DOHH2 (cell line): ENCODE results near the gene ZNF514.

Experiments used
- H3F3A ChIP-seq: fragments of 200-600 bp; sonication (generic), shearing (Covaris generic); 2 replicates; pipeline ENCODE4 v1.6.0; 2016; ENCODE audit warnings: antibody characterized with exemption, mild to moderate bottlenecking; ENCODE audit not compliant: control insufficient read depth, insufficient read depth
- H3K27ac ChIP-seq: fragments of 200-600 bp; sonication (generic); 2 replicates; pipeline ENCODE4 v1.5.1; 2014; ENCODE audit warnings: low read depth, mild to moderate bottlenecking, low read length, moderate library complexity
- H3K27me3 ChIP-seq: fragments of 200-600 bp; sonication (generic); 2 replicates; pipeline ENCODE4 v1.6.1; 2014; ENCODE audit warnings: mild to moderate bottlenecking, low read length, mixed read lengths; ENCODE audit not compliant: control insufficient read depth
- H3K36me3 ChIP-seq: fragments of 200-600 bp; sonication (generic); 2 replicates; pipeline ENCODE4 v1.6.1; 2014; ENCODE audit warnings: mild to moderate bottlenecking, low read length, moderate library complexity, mixed read lengths; ENCODE audit not compliant: control insufficient read depth
- H3K4me1 ChIP-seq: fragments of 200-600 bp; sonication (generic); 2 replicates; pipeline ENCODE4 v1.6.1; 2014; ENCODE audit warnings: mild to moderate bottlenecking, low read length, mixed read lengths; ENCODE audit not compliant: control insufficient read depth
- H3K4me2 ChIP-seq: fragments of 200-600 bp; sonication (generic); 2 replicates; pipeline ENCODE4 v1.6.0; 2014; ENCODE audit warnings: mild to moderate bottlenecking, low read length, moderate library complexity
- H3K4me3 ChIP-seq: fragments of 200-600 bp; sonication (generic); 2 replicates; pipeline ENCODE4 v1.5.1; 2014; ENCODE audit warnings: mild to moderate bottlenecking, low read length, mixed read lengths
- H3K79me2 ChIP-seq: fragments of 200-600 bp; sonication (generic); 2 replicates; pipeline ENCODE4 v1.6.1; 2014; ENCODE audit warnings: mild to moderate bottlenecking, low read length, mixed read lengths; ENCODE audit not compliant: control insufficient read depth
- H3K9me2 ChIP-seq: fragments of 200-600 bp; sonication (generic); replicated peaks from 2 replicates; pipeline ENCODE4 v1.6.1; 2014; ENCODE audit warnings: mild to moderate bottlenecking, low read length, mixed read lengths; ENCODE audit not compliant: control insufficient read depth
- H3K9me3 ChIP-seq: fragments of 200-600 bp; sonication (generic); 2 replicates; pipeline ENCODE4 v1.6.1; 2014; ENCODE audit warnings: antibody characterized with exemption, low read length, mixed read lengths; ENCODE audit not compliant: control insufficient read depth, insufficient read depth
- H4K20me1 ChIP-seq: fragments of 200-600 bp; sonication (generic); 2 replicates; pipeline ENCODE4 v1.6.0; 2014; ENCODE audit warnings: low read depth, mild to moderate bottlenecking, antibody characterized with exemption, low read length, moderate library complexity; ENCODE audit not compliant: control insufficient read depth, insufficient read depth
- EZH2phosphoT487 ChIP-seq: fragments of 200-600 bp; sonication (generic); IDR thresholded peaks from 2 replicates; pipeline ENCODE4 v1.6.1; 2017; ENCODE audit warnings: borderline replicate concordance, mild to moderate bottlenecking, antibody characterized with exemption, low read length, moderate library complexity, mixed read lengths
- TF ChIP-seq, protein P1 (sequence below): fragments of 200-600 bp; sonication (generic); IDR thresholded peaks from one replicate; pipeline ENCODE4 v1.5.1; 2014; ENCODE audit warnings: antibody characterized with exemption, mild to moderate bottlenecking, low read depth, low read length; ENCODE audit not compliant: poor library complexity, severe bottlenecking

Gene ZNF514

DNA sequence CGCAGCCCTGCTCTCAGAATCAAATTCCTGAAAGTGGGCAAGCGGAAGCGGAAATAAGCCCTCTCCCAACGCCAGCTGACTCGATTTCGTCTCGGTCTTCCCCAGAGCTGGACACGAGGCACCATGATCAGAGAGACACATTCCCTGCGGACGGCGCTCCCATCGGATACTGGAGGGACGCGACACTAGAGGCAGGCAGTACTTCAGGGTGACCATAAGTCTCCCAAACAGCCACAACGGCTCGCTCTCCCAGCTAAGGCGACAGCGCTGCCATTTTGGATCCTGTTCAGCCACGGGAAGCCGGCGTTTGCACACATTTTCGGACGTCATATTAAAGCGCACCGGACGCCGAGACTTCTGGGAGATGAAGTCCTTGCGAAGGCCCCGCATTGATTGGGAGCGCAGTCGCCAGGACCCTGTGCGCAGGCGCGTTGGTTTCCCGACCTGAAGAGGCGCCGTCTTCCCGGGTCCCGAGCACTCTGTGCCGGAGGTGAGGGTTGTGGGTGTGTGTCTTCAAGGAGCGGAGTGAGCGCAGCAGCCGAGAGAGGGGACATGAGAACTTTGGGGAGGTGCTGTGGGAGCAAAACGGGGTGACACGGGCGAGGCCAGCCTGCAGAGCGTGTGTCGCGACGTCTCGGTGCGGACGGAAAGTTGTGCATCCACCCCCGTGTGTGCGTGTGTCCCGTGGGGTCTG, 5.9 kb upstream of the ZNF514 start, which contains the start of gene ZNF2:
ZNF2 (plus strand) TSS at position 439 of the 694 bp plus-strand sequence. CDS start 10,418 bp downstream, outside the sequence.
- TF ChIP-seq, protein P1, sequence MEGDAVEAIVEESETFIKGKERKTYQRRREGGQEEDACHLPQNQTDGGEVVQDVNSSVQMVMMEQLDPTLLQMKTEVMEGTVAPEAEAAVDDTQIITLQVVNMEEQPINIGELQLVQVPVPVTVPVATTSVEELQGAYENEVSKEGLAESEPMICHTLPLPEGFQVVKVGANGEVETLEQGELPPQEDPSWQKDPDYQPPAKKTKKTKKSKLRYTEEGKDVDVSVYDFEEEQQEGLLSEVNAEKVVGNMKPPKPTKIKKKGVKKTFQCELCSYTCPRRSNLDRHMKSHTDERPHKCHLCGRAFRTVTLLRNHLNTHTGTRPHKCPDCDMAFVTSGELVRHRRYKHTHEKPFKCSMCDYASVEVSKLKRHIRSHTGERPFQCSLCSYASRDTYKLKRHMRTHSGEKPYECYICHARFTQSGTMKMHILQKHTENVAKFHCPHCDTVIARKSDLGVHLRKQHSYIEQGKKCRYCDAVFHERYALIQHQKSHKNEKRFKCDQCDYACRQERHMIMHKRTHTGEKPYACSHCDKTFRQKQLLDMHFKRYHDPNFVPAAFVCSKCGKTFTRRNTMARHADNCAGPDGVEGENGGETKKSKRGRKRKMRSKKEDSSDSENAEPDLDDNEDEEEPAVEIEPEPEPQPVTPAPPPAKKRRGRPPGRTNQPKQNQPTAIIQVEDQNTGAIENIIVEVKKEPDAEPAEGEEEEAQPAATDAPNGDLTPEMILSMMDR: no peak
- no peak for TF ChIP-seq EZH2phosphoT487
- Histone ChIP-seq H3K9me2 (no peaks in the 10 kb centered on the region), H3K27me3 (no peaks in the 10 kb centered on the region), H3K4me2 (peak within 1 kb of the TSS; percentile 96), H3K27ac (peak within 1 kb of the TSS; percentile 25; the same call in 1 of the 2 replicates), H3K79me2 (peaks cover 35% of the 10 kb centered on the region), H3K9me3 (no peaks in the 10 kb centered on the region), H3K4me3 (peak within 1 kb of the TSS; percentile 98), H4K20me1 (no peaks in the 10 kb centered on the region), H3K4me1 (peaks cover 22% of the 10 kb centered on the region), H3F3A (peaks cover 5% of the 10 kb centered on the region; the same call in 1 of the 2 replicates), H3K36me3 (peaks cover 6% of the 10 kb centered on the region; the same call in 1 of the 2 replicates)

- peak overlapping the region; percentile 96 for H3K4me2 ChIP-seq
These were observed 5.4 kb upstream of the ZNF514 start for GRCh38 chr2:95165030-95165370.

DNA sequence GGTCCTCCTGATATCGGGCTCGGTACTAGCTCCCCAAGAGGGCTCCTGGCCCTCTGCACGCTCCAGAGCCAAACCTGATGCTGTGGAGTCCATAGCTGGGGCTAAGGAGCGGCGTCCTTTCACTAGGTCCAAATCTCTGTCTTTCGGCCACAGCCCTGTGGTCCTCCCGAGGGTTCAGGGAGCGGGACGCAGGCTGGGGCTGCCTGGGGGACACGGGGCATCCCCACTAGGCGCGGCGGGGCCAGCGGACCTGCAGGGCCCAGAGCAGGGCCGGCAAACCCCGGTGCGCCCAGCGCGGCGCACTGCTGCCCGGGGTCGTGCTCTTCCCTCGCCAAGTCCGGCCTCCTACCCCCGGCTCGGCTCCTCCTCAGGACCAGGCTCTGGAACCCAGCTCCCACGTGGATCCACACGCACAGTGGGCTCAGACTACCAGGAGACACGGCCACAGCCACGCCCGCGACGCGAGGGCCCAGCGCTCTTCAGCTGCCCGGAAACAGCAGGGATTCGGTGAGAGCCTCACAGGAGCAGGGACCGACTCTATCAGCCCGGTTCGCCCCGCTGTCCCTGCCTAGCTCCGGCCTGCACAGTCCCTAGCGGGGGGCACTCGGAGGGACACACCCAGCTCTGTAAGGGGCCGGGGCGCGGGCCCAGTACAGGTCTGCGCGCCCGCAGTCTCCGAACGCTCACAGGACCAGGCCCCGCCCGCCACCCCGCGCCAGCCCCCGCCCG, 593 bp downstream of the ZNF514 start:
- peaks cover 17% of the 10 kb centered on the region for H3K4me1 ChIP-seq
- H3K9me2 ChIP-seq: no peaks in the 10 kb centered on the region
- no peaks in the 10 kb centered on the region for H4K20me1 ChIP-seq
- TF ChIP-seq, protein P1: no peak
- TF ChIP-seq EZH2phosphoT487: no peak
- no peak overlapping the region for H3K27ac ChIP-seq
- H3K27me3 ChIP-seq: no peaks in the 10 kb centered on the region
- peak overlapping the region; percentile 82 for H3K4me2 ChIP-seq
- H3K36me3 ChIP-seq: no peaks in the 10 kb centered on the region
- H3K4me3 ChIP-seq: peak overlapping the region; percentile 83
- peaks cover 5% of the 10 kb centered on the region for H3K79me2 ChIP-seq
- peaks cover 4% of the 10 kb centered on the region; the same call in 1 of the 2 replicates for H3K9me3 ChIP-seq
- H3F3A ChIP-seq: peaks cover 5% of the 10 kb centered on the region; the same call in 1 of the 2 replicates

More at GRCh38 chr2:95165030-95165370, 5.4 kb upstream of the ZNF514 start:
- Histone ChIP-seq H3K27me3 (no peaks in the 10 kb centered on the region), H3K9me3 (no peaks in the 10 kb centered on the region), H3K36me3 (peaks cover 6% of the 10 kb centered on the region; the same call in 1 of the 2 replicates), H4K20me1 (no peaks in the 10 kb centered on the region), H3K4me3 (peak overlapping the region; percentile 98), H3K9me2 (no peaks in the 10 kb centered on the region), H3K27ac (peak overlapping the region; percentile 25; the same call in 1 of the 2 replicates), H3K4me1 (peaks cover 24% of the 10 kb centered on the region), H3F3A (peaks cover 5% of the 10 kb centered on the region; the same call in 1 of the 2 replicates), H3K79me2 (peaks cover 35% of the 10 kb centered on the region)
- TF ChIP-seq, protein P1: no peak
- TF ChIP-seq EZH2phosphoT487: no peak
